ENCODE measurements around the gene ST6GALNAC5. TPM values are rescaled to one million over a fixed set of nuclear protein-coding genes. Genes with fewer than 3 reads are reported as not detected.
"Not testable (repeated sequence)": the region's sequence is repeated elsewhere in the genome, so short reads cannot be mapped to it uniquely, and the experiment has no call there.

The ST6GALNAC5 gene
- total RNA-seq: 1 to 10 TPM in 2 of 4 donors, under 1 TPM in 2; 0.27 to 5.7 (median 1.4) TPM

- WGBS, 2 donors: 2 to 3% methylated on average over 7 to 18 of the region's 50 CpGs
- TF ChIP-seq CTCF (IDR thresholded peaks at IDR 0.05) (no peak), POLR2A (IDR thresholded peaks at IDR 0.05) (no peak)
- Histone ChIP-seq H3K9me3 (no peaks in the 10 kb centered on the region), H3K4me3 (peak within 1 kb of the TSS; percentile 18 to 58 (median 46)), H3K27ac (peak within 1 kb of the TSS in 3 of 4 donors; percentile 56 to 72 (median 65)), H3K4me1 (peaks cover 5 to 22% (median 10%) of the 10 kb centered on the region in 3 donors), H3K27me3 (peaks cover 0 to 86% (median 15%) of the 10 kb centered on the region in 4 donors), H3K36me3 (no peaks in the 10 kb centered on the region)
- DNase-seq: no peak
- intact Hi-C loops (cut with DNase I): no loop called here
These were observed at the start of gene ST6GALNAC5 for GRCh38 chr1:76867342-76868130. ST6GALNAC5 (plus strand) TSS chr1:76867480.

DNA sequence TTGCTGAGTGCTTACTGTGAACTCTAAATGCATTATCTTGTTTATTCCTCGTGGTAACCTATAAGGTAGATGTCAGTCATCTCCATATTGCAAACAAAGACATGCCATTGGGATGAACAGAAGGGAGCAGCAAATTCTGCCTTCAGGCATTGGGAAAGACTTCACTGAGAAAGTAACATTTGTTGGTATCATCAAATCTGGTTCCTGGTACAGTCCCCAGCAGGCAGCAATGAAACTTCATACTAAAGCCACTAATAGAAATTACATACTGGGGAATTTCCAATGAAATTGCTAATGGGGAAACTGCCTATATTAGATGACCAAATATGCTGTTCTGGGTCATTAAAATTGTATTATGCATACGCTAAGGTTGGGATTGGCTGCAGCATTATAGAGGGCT is 47.3 kb upstream of the ST6GALNAC5 start:
- no peaks in the 10 kb centered on the region for H3K27me3 ChIP-seq
- 43 to 51% methylated on average over 2 of the region's 2 CpGs for WGBS, 2 donors
- H3K4me3 ChIP-seq: no peak overlapping the region
- H3K4me1 ChIP-seq: no peaks in the 10 kb centered on the region
- no peaks in the 10 kb centered on the region for H3K36me3 ChIP-seq
- H3K27ac ChIP-seq: no peak overlapping the region
- intact Hi-C loops (cut with DNase I): no loop called here
- DNase-seq: no peak
- TF ChIP-seq CTCF (IDR thresholded peaks at IDR 0.05): no peak
- TF ChIP-seq POLR2A (IDR thresholded peaks at IDR 0.05): no peak
- H3K9me3 ChIP-seq: no peaks in the 10 kb centered on the region

DNA sequence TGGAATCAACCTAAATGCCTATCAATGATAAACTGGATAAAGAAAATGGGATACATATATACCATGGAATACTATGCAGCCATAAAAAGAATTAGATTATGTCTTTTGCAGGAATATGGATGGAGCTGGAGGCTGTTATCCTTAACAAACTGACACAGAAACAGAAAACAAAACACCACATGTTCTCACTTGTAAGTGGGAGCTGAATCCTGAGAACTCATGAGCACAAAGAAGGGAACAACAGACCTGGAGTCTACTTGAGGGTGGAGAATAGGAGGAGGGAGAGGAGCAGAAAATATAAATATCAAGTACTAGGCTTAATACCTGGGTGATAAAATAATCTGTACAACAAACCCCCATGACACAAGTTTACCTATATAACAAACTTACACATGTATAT is 44.3 kb upstream of the ST6GALNAC5 start:
- DNase-seq; H3K27me3 ChIP-seq; H3K9me3 ChIP-seq; H3K4me3 ChIP-seq; H3K4me1 ChIP-seq; intact Hi-C loops (cut with DNase I); H3K36me3 ChIP-seq; H3K27ac ChIP-seq: not testable (repeated sequence)

DNA sequence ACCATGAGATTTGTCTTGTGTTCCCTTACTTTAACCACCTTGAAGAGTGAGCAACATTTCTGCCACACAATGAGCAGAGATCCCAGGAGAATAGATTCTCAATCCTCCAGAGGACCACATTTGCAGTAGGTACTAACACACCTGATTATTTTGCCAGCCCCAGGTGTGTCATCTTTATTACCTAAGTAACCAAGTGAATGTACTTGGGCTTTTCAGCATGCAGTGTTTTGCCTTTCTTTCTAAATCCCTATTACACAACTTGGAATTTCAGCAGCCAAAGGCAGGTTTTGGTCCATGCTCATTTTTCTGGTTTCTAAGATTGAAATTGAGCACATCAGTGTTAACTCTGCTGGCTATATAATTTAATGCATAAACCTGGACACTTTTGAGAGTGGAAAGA is 43.2 kb upstream of the ST6GALNAC5 start:
- Histone ChIP-seq H3K9me3 (no peaks in the 10 kb centered on the region), H3K36me3 (no peaks in the 10 kb centered on the region), H3K27ac (no peak overlapping the region), H3K4me1 (no peaks in the 10 kb centered on the region), H3K4me3 (no peak overlapping the region), H3K27me3 (no peaks in the 10 kb centered on the region)
- TF ChIP-seq POLR2A (IDR thresholded peaks at IDR 0.05) (no peak), CTCF (IDR thresholded peaks at IDR 0.05) (no peak)
- intact Hi-C loops (cut with DNase I): no loop called here
- no peak for DNase-seq

- no peak for DNase-seq
- intact Hi-C loops (cut with DNase I): no loop called here
- H3K36me3 ChIP-seq: no peaks in the 10 kb centered on the region
- no peaks in the 10 kb centered on the region for H3K9me3 ChIP-seq
- no peaks in the 10 kb centered on the region for H3K4me1 ChIP-seq
- no peak overlapping the region for H3K27ac ChIP-seq
- no peak overlapping the region for H3K4me3 ChIP-seq
- H3K27me3 ChIP-seq: no peaks in the 10 kb centered on the region
- TF ChIP-seq CTCF (IDR thresholded peaks at IDR 0.05) (no peak), POLR2A (IDR thresholded peaks at IDR 0.05) (no peak)
- WGBS, 2 donors: 55 to 59% methylated on average over 4 of the region's 4 CpGs
These were observed 41.0 kb upstream of the ST6GALNAC5 start for GRCh38 chr1:76826072-76826845.
